Measurements from ENCODE around the gene UBASH3A.

The UBASH3A gene

DNA sequence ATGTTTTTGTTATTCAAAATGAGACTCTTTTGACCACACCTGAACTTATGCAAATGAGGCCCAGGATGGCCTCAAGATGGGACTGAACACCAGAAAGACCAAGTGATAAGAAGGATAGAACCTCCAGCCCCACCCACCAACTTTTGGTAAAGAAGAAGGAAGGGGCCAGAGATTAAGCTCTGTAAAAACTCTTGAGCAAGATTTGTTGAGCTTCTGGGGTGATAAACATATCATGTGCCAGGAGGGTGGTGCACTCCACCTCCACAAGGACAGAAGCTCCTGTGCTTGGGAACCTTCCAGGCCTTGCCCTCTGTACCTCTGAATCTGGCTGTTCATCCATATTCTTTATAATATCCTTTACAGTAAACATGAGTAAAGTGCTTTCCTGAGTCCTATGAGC lies 87.0 kb downstream of the UBASH3A start:
- no peak for DNase-seq (ENCODE audit: low read depth)

DNA sequence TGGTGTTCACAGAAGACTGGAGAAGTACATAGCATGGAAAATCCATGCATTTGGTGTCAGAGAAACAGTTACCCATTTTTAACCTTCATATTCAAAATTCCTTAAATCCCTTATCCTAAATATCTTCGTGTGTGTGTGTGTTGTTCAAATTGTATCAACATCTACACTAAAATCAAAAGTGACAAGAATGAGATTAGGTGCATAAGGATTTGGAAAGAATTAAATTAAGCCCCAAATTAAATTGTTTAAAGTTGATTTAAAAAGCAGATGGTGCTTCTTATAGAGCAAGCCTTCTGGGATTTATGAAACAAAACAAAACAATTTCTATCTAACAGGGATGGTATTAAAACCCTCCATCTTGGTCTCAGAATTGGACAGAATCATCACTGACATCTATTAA lies 87.6 kb downstream of the UBASH3A start:
- DNase-seq (ENCODE audit: low read depth) = no peak

DNA sequence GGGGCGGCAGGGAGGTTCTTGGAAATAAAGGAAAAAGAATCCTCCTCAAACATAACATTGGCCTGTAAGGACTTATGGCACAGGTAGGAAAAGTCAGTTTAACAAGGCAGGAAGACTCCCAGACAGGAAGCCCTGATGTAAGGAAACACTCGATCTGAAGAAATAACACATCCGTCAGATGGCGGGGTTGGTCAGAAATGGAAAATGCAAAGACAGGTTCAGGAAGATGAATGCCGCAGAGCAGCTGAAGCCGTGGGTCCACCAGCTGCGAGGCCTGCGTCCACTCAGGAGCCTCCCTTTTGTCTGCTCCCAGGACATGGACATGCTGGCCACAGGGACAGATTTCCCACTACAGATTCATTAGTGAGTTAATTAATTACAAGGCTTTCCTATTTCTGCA lies 88.5 kb downstream of the UBASH3A start:
- no peak for DNase-seq (ENCODE audit: low read depth)

GRCh38 chr21:42493109-42494060 lies 89.7 kb downstream of the UBASH3A start:
- DNase-seq (ENCODE audit: low read depth) = no peak

DNA sequence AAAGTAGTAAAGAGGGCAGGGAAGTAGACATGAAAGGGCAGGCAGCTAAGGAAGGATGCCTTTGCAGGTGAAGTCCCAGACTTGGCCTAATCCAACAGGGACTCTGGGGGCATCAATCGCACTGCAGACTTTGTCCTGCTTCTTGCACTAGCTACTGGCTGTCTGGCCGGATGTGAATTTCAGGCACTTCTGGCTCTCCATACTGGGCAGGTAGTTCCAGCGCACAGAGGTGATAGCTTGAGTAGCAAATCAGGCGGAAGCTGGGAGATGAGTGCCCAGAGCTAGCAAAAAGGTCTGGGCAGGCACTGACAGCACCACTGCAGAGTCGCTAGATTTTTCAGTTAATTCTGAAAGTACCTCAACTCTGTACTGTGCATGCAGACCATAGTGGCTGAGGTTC lies 91.3 kb downstream of the UBASH3A start:
- DNase-seq (ENCODE audit: low read depth) = no peak

GRCh38 chr21:42495765-42496119 lies 92.0 kb downstream of the UBASH3A start:
- peak; percentile 19 for DNase-seq (ENCODE audit: low read depth)

DNA sequence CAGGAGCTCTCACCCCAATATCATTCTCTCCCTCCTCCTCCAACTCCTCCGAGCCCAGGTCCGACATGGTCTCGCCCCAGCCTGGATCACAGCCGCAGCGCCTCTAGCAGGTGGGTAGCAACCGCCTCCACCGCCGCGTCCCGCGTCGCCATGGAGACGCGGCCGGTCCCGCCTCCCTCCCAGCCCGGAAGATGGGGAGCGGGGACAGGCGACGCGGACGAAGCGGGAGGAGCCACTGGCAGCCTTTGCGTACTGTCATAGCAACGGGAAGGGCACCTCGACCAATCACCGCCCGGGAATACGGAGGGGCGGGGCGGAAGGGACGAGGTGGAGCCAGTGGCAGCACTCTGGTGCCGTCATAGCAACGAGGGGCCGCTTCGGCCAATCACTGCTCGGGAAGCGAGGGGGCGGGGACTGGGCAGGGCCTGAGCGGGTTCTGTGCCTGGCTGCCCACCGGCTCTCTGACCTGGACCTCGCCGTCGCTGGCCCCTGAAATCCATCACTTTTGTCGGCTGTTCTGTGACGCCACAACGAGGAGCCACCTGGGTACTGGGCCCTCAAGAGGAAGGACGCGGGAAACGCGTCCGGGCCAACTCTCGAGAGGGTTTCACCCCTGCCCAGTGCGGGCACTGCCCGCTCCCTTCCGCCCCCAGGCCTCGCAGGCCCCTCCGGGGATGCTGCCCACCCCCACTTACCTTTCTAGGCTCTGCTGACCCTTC lies 92.6 kb downstream of the UBASH3A start, which contains the start of gene RSPH1:
Gene RSPH1, minus strand, starts transcription at position 105 of the 719 bp plus-strand sequence. Its CDS starts 38 bp downstream, at position 67.
- peak; percentile 95 for DNase-seq (ENCODE audit: low read depth)

DNA sequence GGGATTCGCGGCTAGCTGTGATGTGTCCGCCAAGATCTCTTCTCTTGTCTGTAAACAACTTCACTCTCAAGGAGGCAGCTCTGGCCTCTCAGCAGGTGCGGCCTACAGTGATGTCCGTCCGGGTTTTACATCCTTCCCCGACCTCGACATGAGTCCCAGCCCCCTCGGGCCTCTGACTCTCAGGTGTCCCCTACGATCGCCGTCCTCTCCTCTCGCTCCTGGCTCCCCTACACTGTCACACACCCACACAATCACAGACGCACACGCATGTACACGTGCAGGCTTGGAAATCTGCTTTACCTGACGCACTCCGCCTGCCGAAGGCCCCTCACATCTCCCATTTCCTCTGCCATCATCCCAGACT lies 93.1 kb downstream of the UBASH3A start:
- DNase-seq (ENCODE audit: low read depth) = no peak

All from ELR (cell line).